Gastroesophageal sphincter (tissue), 3 donors: Measurements from ENCODE around the gene GEMIN8.

ENCODE experiments used
- CTCF ChIP-seq, 4 experiments: fragments of 200-600 bp in 2 of 4; fragments of 450-650 bp in 2 of 4; sonication (generic) in 1 of 4; IDR thresholded peaks; one replicate each; pipeline ENCODE4 v1.5.1; 2017 to 2019; ENCODE audit warnings: antibody characterized with exemption in 4 of 4, mild to moderate bottlenecking in 2 of 4, moderate library complexity in 2 of 4
- EP300 ChIP-seq: sonication (generic); formaldehyde crosslinking; IDR thresholded peaks from one replicate; pipeline ENCODE4 v1.6.1; 2017; ENCODE audit warnings: antibody characterized with exemption, mild to moderate bottlenecking
- POLR2A ChIP-seq, 2 donors: fragments of 450-650 bp; IDR thresholded peaks; one replicate each; pipeline ENCODE4 v1.6.1; 2017; ENCODE audit warnings: antibody characterized with exemption in 2 of 2, mild to moderate bottlenecking in 2 of 2, moderate library complexity in 1 of 2
- POLR2AphosphoS5 ChIP-seq: sonication (generic); formaldehyde crosslinking; IDR thresholded peaks from one replicate; pipeline ENCODE4 v1.6.1; 2017; ENCODE audit warnings: antibody characterized with exemption

DNA sequence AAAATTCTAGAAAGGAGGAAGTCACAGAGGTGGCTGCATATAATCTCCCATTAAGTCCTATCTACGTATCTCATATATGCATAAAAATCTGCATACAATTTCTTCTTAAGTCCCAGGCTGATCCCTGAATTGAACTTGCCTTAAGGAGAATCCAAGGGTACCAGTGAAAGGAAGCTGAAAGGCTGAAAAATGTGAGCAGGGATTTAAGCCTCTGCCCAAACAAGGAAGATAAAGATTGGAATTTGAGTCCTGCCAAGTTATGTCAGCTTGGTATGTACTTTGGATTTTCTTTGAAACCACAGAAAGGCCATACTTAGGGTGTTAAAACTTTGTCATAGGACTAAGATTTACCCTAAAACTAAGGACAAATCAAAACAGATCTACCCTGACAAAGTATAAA, 26.5 kb upstream of the GEMIN8 start:
- no peak for TF ChIP-seq POLR2A (IDR thresholded peaks at IDR 0.05)
- no peak for TF ChIP-seq CTCF (IDR thresholded peaks at IDR 0.05)
- TF ChIP-seq POLR2AphosphoS5: no peak
- no peak for TF ChIP-seq EP300
